ENCODE results near the gene UBE2G2. TPM values are rescaled to one million over a fixed set of nuclear protein-coding genes. Genes with fewer than 3 reads are reported as not detected.
"Not testable (repeated sequence)": the region's sequence is repeated elsewhere in the genome, so short reads cannot be mapped to it uniquely, and the experiment has no call there.

The UBE2G2 gene
- total RNA-seq, 1 donor from 2014 or later, result 87.8 TPM

- DNase-seq (ENCODE audit: low read depth), result no peak
Measured at GRCh38 chr21:44836349-44836665, 34.7 kb upstream of the UBE2G2 start.

GRCh38 chr21:44835647-44835973, 34.0 kb upstream of the UBE2G2 start:
- no peak for DNase-seq (ENCODE audit: low read depth)

DNA sequence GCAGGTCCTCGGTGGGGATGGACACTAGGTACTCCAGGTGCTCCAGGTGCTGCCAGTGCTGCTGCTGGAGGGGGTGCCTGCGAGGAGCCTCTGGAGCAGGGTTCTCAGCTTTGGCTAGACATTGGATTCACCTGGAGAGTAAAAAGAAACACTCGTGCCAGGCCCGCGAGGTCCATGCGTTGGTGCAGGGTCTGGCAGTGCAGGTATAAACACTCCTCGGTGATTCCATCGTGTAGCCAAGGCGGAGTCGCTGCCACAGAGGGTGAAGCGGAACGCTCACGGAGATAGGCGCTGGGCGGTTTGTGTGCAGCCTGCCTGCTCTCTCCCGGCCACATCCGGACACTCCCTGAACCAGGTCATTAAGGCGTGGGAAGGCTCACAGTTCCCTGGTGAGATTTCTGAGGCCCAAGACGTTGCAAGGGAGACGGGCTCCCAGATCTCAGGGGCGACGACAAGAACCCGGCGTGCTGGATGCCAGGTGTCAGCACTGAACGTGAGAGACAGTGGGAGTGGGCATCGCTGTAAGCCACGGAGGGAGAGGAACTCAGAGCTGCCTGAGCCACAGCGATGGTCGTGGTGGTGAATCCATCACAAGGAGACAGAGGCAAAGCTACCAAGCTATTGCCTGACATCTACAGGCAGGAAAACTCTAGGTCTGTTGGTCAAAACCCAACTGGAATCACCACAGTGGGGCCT, 33.5 kb upstream of the UBE2G2 start:
- DNase-seq (ENCODE audit: low read depth), result no peak

- DNase-seq (ENCODE audit: low read depth), result no peak
Measured at GRCh38 chr21:44834231-44834950, 32.8 kb upstream of the UBE2G2 start.

- no peak for DNase-seq (ENCODE audit: low read depth)
Measured at GRCh38 chr21:44833663-44834062, 32.0 kb upstream of the UBE2G2 start.

- not testable (repeated sequence) for DNase-seq (ENCODE audit: low read depth)
Measured at GRCh38 chr21:44832516-44833255, 31.1 kb upstream of the UBE2G2 start.

- no peak for DNase-seq (ENCODE audit: low read depth)
Measured at GRCh38 chr21:44831227-44831860, 29.7 kb upstream of the UBE2G2 start.

GRCh38 chr21:44829507-44830092, 28.0 kb upstream of the UBE2G2 start:
- no peak for DNase-seq (ENCODE audit: low read depth)

DNA sequence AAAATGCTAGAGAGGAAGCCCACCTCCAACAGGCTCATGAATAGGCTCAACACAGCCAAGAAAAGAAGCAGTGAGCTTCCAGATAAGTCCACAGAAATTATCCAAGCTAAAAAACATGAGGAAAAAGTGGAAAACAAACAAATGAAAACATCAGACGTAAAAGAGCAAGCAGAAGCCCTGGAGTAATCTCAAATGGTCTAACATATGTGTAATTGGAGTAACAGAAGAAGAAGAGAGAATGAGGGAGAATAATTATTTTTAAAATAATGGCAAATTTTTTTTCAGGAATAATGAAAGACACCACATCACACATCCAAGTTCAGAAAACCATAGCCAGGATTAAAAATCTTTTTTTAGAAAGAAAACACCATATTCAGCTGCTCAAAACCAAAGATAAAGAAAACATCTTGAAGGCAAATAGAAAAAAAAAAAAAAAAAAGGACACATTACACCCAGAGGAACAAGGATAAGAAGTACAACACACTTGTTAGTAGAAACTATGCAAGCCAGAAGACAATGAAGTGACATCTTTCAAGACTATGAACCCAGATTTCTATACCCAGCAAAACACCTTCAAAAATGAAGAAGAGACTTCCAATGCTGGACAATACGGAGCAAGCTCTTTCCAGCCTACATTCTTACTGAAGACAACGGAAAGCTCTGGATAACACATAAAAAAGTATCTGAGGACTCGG, 26.9 kb upstream of the UBE2G2 start:
- no peak for DNase-seq (ENCODE audit: low read depth)

DNA sequence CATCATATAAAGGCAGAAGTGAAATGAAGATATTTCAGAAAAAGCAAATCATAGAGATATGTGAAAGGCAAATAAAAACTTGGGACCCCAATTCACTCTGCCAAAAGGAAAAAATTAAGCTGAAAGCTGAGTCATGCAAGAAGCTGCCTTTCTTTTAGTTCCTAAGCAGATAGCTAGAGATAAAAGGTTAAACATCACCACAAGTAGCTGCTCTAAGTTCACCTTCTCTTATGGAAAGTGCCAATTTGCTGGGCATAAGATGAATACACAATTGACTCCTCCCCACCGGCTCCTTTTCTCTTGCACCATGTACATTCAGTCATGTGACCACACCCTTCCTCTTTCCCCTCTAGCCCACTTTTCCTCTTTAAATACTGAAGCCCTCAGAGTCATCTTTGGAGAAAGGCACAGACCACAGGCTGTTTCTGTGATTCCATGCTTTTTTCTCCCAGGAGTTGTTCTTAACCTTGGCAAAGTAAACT, 21.6 kb upstream of the UBE2G2 start:
- no peak for DNase-seq (ENCODE audit: low read depth)

DNA sequence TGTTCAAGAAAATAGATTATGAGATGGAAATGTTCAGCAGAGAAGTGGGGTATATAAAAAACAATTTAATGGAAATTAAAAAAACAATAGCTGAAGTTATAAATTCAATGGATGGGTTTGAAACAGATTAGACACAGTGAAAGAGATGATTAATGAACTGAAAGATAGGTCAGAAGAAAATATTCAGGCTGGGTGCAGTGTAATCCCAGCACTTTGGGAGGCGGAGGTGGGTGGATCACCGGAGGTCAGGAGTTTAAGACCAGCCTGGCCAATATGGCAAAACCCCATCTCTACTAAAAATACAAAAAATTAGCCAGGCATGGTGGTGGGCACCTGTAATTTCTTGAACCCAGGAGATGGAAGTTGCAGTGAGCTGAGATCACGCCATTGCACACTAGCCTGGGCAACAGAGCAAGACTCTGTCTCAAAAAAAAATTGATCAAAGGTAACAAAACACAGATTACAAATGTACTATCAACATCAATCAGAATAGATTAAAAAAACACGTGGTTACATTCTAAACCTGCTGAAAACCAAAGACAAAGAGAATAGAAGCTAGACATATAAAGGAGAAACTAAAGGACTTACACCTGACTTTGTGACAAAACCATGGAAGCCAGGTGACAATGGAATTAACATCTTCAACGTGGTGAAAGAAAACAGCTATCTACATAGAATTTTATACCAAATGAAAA, 21.0 kb upstream of the UBE2G2 start:
- no peak for DNase-seq (ENCODE audit: low read depth)

DNA sequence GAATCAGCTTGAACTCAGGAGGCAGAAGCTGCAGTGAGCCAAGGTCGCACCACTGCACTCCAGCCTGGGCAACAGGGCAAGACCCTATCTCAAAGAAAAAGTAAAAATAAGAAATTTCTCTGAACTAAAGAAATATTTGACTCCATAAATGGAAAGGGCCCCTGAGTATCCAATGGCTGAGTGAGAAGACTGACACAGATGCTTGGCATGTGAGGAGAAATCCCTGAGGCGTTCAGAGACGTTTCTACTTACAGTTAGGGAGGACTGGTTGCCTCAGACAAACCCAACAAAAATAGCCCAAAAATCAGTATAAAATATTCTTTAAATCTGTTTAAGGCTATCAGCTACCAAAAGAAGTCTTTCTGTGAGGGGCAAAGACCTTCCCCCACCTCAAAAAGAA, 19.2 kb upstream of the UBE2G2 start:
- DNase-seq (ENCODE audit: low read depth), result no peak

- no peak for DNase-seq (ENCODE audit: low read depth)
Measured at GRCh38 chr21:44819283-44820243, 17.9 kb upstream of the UBE2G2 start.

DNA sequence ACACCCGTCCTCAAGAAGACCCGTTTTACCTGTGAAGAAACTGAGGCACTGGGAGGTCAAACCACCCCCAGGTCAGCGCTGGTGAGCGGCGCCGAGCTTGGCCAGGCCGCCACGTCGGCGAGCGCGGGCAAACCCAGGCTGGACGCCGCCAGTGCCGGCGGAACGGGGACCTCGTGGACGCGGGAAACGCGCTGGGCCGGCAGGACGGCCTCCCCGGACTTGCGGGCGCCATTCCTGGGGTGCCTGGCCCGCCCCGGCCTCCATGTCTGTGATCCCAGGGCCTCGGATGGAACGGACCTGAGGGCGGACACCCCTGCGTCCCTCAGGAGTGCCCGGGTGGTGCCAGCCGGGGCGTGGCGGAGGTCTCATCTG, 17.0 kb upstream of the UBE2G2 start:
- DNase-seq (ENCODE audit: low read depth), result no peak

GRCh38 chr21:44817914-44818639, 16.5 kb upstream of the UBE2G2 start, which contains the start of gene SUMO3:
SUMO3 (minus strand) TSS chr21:44818062; CDS start chr21:44817968, 94 bp downstream.
- no peak for DNase-seq (ENCODE audit: low read depth)

- peak; percentile 46 for DNase-seq (ENCODE audit: low read depth)
Measured at GRCh38 chr21:44817506-44817880, 15.9 kb upstream of the UBE2G2 start.

GRCh38 chr21:44816761-44817505, 15.3 kb upstream of the UBE2G2 start:
- DNase-seq (ENCODE audit: low read depth), result no peak
